GM18519 (cell line): Measurements from ENCODE around the gene CGNL1.

ENCODE experiments used
- ATAC-seq: cut with Tn5 transposase; IDR thresholded peaks from one replicate; pipeline ENCODE4 v1.9.1; 2021; ENCODE audit warnings: mild to moderate bottlenecking, moderate library complexity; ENCODE audit not compliant: unreplicated experiment, low FRiP score

Gene CGNL1

GRCh38 chr15:57559875-57560274 is 183.6 kb downstream of the CGNL1 start:
- ATAC-seq: no peak

- ATAC-seq: peak; percentile 64
Measured at GRCh38 chr15:57561041-57561711, 184.9 kb downstream of the CGNL1 start.

GRCh38 chr15:57562196-57562769 is 186.0 kb downstream of the CGNL1 start:
- ATAC-seq: no peak

- no peak for ATAC-seq
Measured at GRCh38 chr15:57563416-57563815, 187.1 kb downstream of the CGNL1 start.

GRCh38 chr15:57565311-57565710 is 189.0 kb downstream of the CGNL1 start:
- no peak for ATAC-seq

- ATAC-seq: no peak
Measured at GRCh38 chr15:57566834-57567233, 190.5 kb downstream of the CGNL1 start.

GRCh38 chr15:57567891-57568290 is 191.6 kb downstream of the CGNL1 start:
- no peak for ATAC-seq

- ATAC-seq: no peak
Measured at GRCh38 chr15:57568299-57568698, 192.0 kb downstream of the CGNL1 start.

- ATAC-seq: no peak
Measured at GRCh38 chr15:57570340-57570739, 194.0 kb downstream of the CGNL1 start.

- no peak for ATAC-seq
Measured at GRCh38 chr15:57570994-57571393, 194.7 kb downstream of the CGNL1 start.

- ATAC-seq: no peak
Measured at GRCh38 chr15:57571725-57572124, 195.4 kb downstream of the CGNL1 start.

- no peak for ATAC-seq
Measured at GRCh38 chr15:57572468-57572867, 196.2 kb downstream of the CGNL1 start.

- no peak for ATAC-seq
Measured at GRCh38 chr15:57573151-57573550, 196.8 kb downstream of the CGNL1 start.

GRCh38 chr15:57575363-57575762 is 199.1 kb downstream of the CGNL1 start:
- no peak for ATAC-seq

GRCh38 chr15:57578288-57578900 is 202.1 kb downstream of the CGNL1 start:
- ATAC-seq: no peak

- no peak for ATAC-seq
Measured at GRCh38 chr15:57580428-57580827, 204.1 kb downstream of the CGNL1 start.

GRCh38 chr15:57580866-57581265 is 204.6 kb downstream of the CGNL1 start:
- ATAC-seq: no peak

- ATAC-seq: no peak
Measured at GRCh38 chr15:57582090-57582489, 205.8 kb downstream of the CGNL1 start.

GRCh38 chr15:57583282-57583681 is 207.0 kb downstream of the CGNL1 start:
- ATAC-seq: no peak

GRCh38 chr15:57583720-57584119 is 207.4 kb downstream of the CGNL1 start:
- no peak for ATAC-seq

GRCh38 chr15:57586661-57587424 is 210.5 kb downstream of the CGNL1 start:
- ATAC-seq: no peak
